Right renal pelvis (tissue), 4 donors: ENCODE measurements around the gene PDZD2. TPM values are rescaled to one million over a fixed set of nuclear protein-coding genes. Genes with fewer than 3 reads are reported as not detected.
A peak's percentile ranks its signal among the peaks of the same experiment; 100 is the strongest.
"Not testable (repeated sequence)": the region's sequence is repeated elsewhere in the genome, so short reads cannot be mapped to it uniquely, and the experiment has no call there.

Source experiments
- DNase-seq, 4 donors: peaks; one replicate each; pipeline ENCODE4 v3.0.0-alpha.2; 2013; ENCODE audit warnings: low read depth in 4 of 4, low spot score in 3 of 4, missing footprints in 1 of 4
- polyA plus RNA-seq, 4 donors: library from polyadenylated mRNA; unstranded; fragments of 120-200 nt; gene quantifications; one replicate each; pipeline ENCODE4 v1.2.1, GENCODE V29; 2013; ENCODE audit not compliant: insufficient read length in 4 of 4

PDZD2 gene
- polyA plus RNA-seq, 4 donors: 14.9 to 21.5 (median 19.9) TPM

DNA sequence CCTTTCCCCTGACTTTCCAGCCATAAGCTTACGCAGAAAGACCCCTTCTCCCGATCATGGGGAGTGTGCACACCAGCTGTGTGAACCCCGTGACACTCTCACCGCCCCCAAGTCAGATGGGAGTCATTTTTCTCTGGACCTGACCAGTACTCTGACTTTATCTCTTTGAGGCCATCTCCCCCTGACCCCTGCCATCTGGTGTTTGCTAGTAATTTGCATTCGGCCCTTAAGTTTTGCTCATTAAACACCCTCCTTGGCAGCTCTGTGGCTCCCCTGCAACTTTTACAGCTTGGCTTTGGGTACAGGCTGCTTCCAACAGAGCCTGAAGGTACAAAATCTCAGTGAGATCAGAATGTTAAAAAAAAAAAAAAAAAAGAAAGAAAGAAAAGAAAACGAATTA lies 43.9 kb downstream of the PDZD2 start:
- no peak for DNase-seq

DNA sequence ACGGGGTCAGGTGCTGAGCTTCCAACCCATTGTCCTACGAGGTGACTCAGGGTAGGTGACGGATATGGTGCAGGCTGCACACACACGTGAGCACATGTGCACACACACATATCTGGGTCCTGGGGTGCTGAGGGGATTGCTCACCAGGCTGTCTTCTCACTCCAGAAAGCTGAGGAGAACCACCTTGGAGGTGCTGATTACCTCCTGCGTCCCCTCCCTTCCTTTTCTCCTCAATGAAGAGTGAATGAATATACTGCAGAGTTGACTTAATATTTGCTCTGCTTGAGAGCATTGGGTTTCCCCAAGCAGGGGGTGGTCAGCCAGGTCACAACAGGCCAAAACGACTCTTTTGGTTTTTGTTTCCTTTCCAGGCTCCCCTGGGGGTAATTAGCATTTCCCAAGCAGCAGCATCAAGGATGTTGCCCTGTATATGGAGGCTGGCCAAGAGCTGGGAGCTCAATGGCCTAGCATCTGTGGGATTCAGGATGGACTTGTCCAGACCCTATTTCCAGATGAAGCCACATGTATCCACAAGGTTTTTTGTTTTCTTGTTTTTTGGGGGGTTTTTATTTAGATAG lies 49.7 kb downstream of the PDZD2 start:
- no peak for DNase-seq

DNA sequence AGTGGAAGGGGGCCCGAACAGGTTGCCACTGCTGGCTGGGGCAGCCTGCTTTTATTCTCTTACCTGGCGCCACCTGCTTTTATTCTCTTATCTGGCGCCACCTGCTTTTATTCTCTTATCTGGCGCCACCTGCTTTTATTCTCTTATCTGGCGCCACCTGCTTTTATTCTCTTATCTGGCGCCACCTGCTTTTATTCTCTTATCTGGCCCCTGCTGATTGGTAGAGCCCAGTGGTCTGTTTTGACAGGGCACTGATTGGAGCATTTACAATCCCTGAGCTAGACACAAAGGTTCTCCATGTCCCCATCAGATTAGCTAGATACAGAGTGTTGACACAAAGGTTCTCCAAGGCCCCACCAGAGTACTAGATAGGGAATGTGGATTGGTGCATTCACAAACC lies 52.5 kb downstream of the PDZD2 start:
- DNase-seq: not testable (repeated sequence)

GRCh38 chr5:31692561-31693221 lies 53.8 kb downstream of the PDZD2 start:
- DNase-seq: no peak

GRCh38 chr5:31698673-31699072 lies 59.7 kb downstream of the PDZD2 start:
- DNase-seq: no peak

- DNase-seq: no peak
These were observed 62.8 kb downstream of the PDZD2 start for GRCh38 chr5:31701642-31702299.

GRCh38 chr5:31702712-31703111 lies 63.8 kb downstream of the PDZD2 start:
- peak in 3 of 4 donors; percentile 46 to 60 (median 53) for DNase-seq

DNA sequence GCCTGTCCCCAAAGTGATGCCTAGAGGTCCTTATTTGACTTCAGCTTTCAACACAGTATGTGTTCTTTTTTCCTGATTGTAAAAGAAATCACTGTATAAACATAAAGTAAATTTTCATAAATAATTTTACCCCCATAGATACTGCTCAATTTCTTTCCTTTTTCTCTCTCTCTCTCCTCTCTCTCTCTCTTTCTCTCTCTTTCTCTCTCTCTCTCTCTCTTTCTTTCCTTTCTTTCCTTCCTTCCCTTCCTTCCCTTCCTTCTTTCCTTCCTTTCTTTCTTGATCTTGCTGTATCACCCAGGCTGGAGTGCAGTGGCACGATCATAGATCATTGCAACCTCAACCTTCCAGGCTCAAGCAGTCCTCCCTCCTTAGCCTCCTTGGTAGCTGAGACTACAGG lies 64.8 kb downstream of the PDZD2 start:
- DNase-seq: no peak

GRCh38 chr5:31706186-31706585 lies 67.3 kb downstream of the PDZD2 start:
- no peak for DNase-seq

GRCh38 chr5:31707329-31707728 lies 68.4 kb downstream of the PDZD2 start:
- no peak for DNase-seq

DNA sequence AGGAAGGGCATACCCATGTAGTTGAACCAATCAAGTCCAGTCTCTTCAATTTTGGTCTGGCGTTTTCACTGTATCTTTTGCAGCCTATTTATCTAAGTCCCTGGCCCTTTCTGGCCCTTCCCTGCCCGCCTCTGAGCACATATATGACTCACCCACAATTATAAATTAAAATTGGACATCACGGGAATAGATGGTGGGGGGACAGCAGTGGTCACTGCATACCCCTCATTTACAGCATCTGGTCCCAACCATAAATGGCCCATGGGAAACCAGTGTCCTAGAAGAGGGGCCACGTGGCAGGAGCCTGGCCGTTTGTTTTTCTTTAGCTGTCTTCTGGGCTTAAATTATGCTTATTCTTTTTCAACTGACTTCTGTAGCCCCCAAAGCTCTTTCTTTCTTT lies 69.2 kb downstream of the PDZD2 start:
- no peak for DNase-seq

- DNase-seq: no peak
These were observed 72.4 kb downstream of the PDZD2 start for GRCh38 chr5:31711363-31711762.

- no peak for DNase-seq
These were observed 73.1 kb downstream of the PDZD2 start for GRCh38 chr5:31711935-31712592.

GRCh38 chr5:31717561-31717960 lies 78.6 kb downstream of the PDZD2 start:
- DNase-seq: no peak

DNA sequence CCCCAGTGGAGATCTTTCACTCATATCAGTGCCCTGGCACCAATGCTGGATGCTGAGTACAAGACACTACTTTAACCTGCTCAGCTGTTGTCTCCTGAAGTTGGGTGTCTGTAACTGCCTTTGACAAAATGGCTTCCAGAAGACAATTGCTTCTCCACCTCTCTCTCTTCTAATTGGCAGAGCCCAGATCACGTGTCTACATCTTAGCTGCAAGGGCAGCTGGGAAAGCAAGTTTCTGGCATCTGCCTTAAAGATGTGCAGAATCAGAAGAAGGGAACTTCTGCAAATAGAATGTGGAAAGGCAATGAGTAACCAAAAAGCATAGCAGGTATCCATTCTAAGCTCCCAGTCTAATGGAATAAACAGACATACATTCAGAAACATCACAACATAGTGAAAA lies 81.1 kb downstream of the PDZD2 start:
- no peak for DNase-seq

DNA sequence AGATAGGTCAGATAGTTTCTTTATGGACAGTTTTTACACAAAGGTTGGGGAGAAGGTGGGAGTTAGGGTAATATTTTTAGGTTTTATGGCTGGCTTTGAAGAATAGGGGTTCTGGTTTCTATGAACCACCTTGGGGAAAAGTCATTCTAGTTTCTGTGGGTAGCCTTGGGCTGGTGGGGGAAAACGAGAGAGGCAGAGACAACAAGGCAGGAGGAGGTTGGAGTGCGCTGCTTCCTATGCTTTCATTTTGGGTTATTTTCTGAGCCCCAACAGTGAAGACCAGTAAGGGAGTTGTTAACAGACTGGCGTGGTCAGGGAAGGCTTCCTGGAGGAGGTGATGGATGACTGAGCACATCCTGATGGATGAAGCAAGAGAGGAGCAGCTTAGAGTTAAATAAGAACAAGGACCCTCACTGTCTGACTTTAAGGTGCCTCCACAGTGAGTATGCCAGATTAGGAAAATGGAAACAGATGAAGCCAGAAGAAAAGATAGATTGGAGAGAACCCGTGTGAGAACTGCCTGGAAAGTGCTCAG lies 81.9 kb downstream of the PDZD2 start:
- DNase-seq: no peak

- DNase-seq: no peak
These were observed 83.2 kb downstream of the PDZD2 start for GRCh38 chr5:31722111-31722510.

GRCh38 chr5:31725996-31726395 lies 87.1 kb downstream of the PDZD2 start:
- DNase-seq: no peak

GRCh38 chr5:31726952-31727351 lies 88.0 kb downstream of the PDZD2 start:
- DNase-seq: no peak

- no peak for DNase-seq
These were observed 89.1 kb downstream of the PDZD2 start for GRCh38 chr5:31728039-31728438.

DNA sequence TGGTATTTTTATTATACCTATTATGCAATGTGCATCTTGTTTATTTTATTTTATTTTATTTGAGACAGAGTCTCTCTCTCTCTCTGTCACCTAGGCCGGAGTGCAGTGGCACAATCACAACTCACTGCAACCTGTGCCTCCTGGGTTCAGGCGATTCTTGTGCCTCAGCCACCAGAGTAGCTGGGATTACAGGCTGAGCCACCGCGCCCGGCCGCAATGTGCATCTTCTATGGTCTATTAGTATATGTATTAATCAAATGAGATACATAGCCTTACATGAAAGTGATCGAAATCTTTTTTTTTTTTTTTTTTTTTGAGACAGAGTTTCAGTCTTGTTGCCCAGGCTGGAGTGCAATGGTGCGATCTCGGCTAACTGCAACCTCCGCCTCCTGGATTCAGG lies 89.9 kb downstream of the PDZD2 start:
- DNase-seq: not testable (repeated sequence)
